Activated CD4-positive, alpha-beta memory T cell treated with anti-CD3 and anti-CD28 coated beads for 36 hours (primary cell): Measurements from ENCODE around the gene SSR1. TPM values are rescaled to one million over a fixed set of nuclear protein-coding genes. Genes with fewer than 3 reads are reported as not detected.

ENCODE experiments used
- CTCF ChIA-PET: fragments of 350-600 bp; sonication (Branson Sonifier 250); formaldehyde crosslinking; loops from one replicate; lab custom pipeline; 2021; ENCODE audit warnings: antibody characterized with exemption, inconsistent platforms; lab: Charles Lee
- POLR2A ChIA-PET: fragments of 350-600 bp; sonication (Branson Sonifier 250); formaldehyde crosslinking; loops from one replicate; lab custom pipeline; 2021; ENCODE audit warnings: antibody characterized with exemption; lab: Charles Lee
- DNase-seq: peaks from one replicate; pipeline ENCODE4 v3.0.0-alpha.2; 2020
- H3K27ac Mint-ChIP-seq: one replicate; pipeline ENCODE4 v1.8.0; 2021; ENCODE audit warnings: mixed read lengths
- H3K27me3 Mint-ChIP-seq: one replicate; pipeline ENCODE4 v1.8.0; 2021; ENCODE audit warnings: mixed read lengths
- H3K36me3 Mint-ChIP-seq: one replicate; pipeline ENCODE4 v1.8.0; 2021; ENCODE audit warnings: mixed read lengths
- H3K4me1 Mint-ChIP-seq: one replicate; pipeline ENCODE4 v1.8.0; 2021; ENCODE audit warnings: low read depth, mixed read lengths
- H3K4me3 Mint-ChIP-seq: one replicate; pipeline ENCODE4 v1.8.0; 2021; ENCODE audit warnings: mild to moderate bottlenecking, mixed read lengths
- H3K9me3 Mint-ChIP-seq: one replicate; pipeline ENCODE4 v1.8.0; 2021; ENCODE audit warnings: mixed read lengths
- intact Hi-C: fragments of 100-400 bp; cut with micrococcal nuclease; formaldehyde crosslinking; loops from one replicate; pipeline ENCODE4 v1.15.1; 2023
- total RNA-seq, 2 experiments: library from RNA; stranded (reverse); gene quantifications; one replicate each; pipeline ENCODE4 v1.2.3, GENCODE V29; 2021

SSR1 gene
- total RNA-seq, 2 experiments from 2014 or later, result 156 to 164 TPM

GRCh38 chr6:7232351-7232750 lies 80.6 kb downstream of the SSR1 start:
- peaks cover 8% of the 10 kb centered on the region for H3K4me1 Mint-ChIP-seq
- no peaks in the 10 kb centered on the region for H3K9me3 Mint-ChIP-seq
- POLR2A ChIA-PET, result no interaction called here
- peak overlapping the region; percentile 38 for H3K27ac Mint-ChIP-seq
- intact Hi-C loops, result no loop called here
- CTCF ChIA-PET, result interaction anchor here (4.3 kb wide), 1 partner anchor 11 kb away, joined by 20 read pairs; no protein-coding TSS in a partner anchor
- H3K36me3 Mint-ChIP-seq, result peaks cover 29% of the 10 kb centered on the region
- H3K27me3 Mint-ChIP-seq, result no peaks in the 10 kb centered on the region
- no peak overlapping the region for H3K4me3 Mint-ChIP-seq
- DNase-seq, result no peak

- peaks cover 3% of the 10 kb centered on the region for H3K4me1 Mint-ChIP-seq
- no peak for DNase-seq
- no peak overlapping the region for H3K27ac Mint-ChIP-seq
- H3K36me3 Mint-ChIP-seq, result peaks cover 35% of the 10 kb centered on the region
- no peaks in the 10 kb centered on the region for H3K27me3 Mint-ChIP-seq
- H3K4me3 Mint-ChIP-seq, result no peak overlapping the region
- POLR2A ChIA-PET, result no interaction called here
- no peaks in the 10 kb centered on the region for H3K9me3 Mint-ChIP-seq
- intact Hi-C loops, result no loop called here
- CTCF ChIA-PET, result interaction anchor here (4.3 kb wide), 1 partner anchor 12 kb away, joined by 20 read pairs; no protein-coding TSS in a partner anchor
Measured at GRCh38 chr6:7230956-7231713, 81.9 kb downstream of the SSR1 start.

GRCh38 chr6:7230327-7230691 lies 82.7 kb downstream of the SSR1 start:
- intact Hi-C loops, result no loop called here
- ChIA-PET CTCF (no interaction called here), POLR2A (no interaction called here)
- Mint-ChIP-seq H3K4me3 (no peak overlapping the region), H3K27me3 (no peaks in the 10 kb centered on the region), H3K4me1 (peaks cover 2% of the 10 kb centered on the region), H3K36me3 (peaks cover 35% of the 10 kb centered on the region), H3K27ac (no peak overlapping the region), H3K9me3 (no peaks in the 10 kb centered on the region)
- no peak for DNase-seq

- H3K9me3 Mint-ChIP-seq, result no peaks in the 10 kb centered on the region
- H3K27me3 Mint-ChIP-seq, result no peaks in the 10 kb centered on the region
- ChIA-PET POLR2A (no interaction called here), CTCF (no interaction called here)
- no peak for DNase-seq
- no peak overlapping the region for H3K4me3 Mint-ChIP-seq
- intact Hi-C loops, result no loop called here
- peaks cover 36% of the 10 kb centered on the region for H3K36me3 Mint-ChIP-seq
- H3K27ac Mint-ChIP-seq, result no peak overlapping the region
- peaks cover 2% of the 10 kb centered on the region for H3K4me1 Mint-ChIP-seq
Measured at GRCh38 chr6:7229376-7230326, 83.3 kb downstream of the SSR1 start.

GRCh38 chr6:7228662-7229375 lies 84.2 kb downstream of the SSR1 start:
- POLR2A ChIA-PET, result no interaction called here
- Mint-ChIP-seq H3K36me3 (peaks cover 36% of the 10 kb centered on the region), H3K4me3 (no peak overlapping the region), H3K4me1 (peaks cover 2% of the 10 kb centered on the region), H3K27ac (no peak overlapping the region), H3K27me3 (no peaks in the 10 kb centered on the region), H3K9me3 (no peaks in the 10 kb centered on the region)
- CTCF ChIA-PET, result no interaction called here
- intact Hi-C loops, result no loop called here
- DNase-seq, result no peak

- H3K4me3 Mint-ChIP-seq, result no peak overlapping the region
- H3K9me3 Mint-ChIP-seq, result no peaks in the 10 kb centered on the region
- intact Hi-C loops, result no loop called here
- H3K36me3 Mint-ChIP-seq, result peaks cover 33% of the 10 kb centered on the region
- POLR2A ChIA-PET, result no interaction called here
- no peaks in the 10 kb centered on the region for H3K27me3 Mint-ChIP-seq
- DNase-seq, result no peak
- H3K4me1 Mint-ChIP-seq, result no peaks in the 10 kb centered on the region
- no peak overlapping the region for H3K27ac Mint-ChIP-seq
- CTCF ChIA-PET, result interaction anchor here (2.1 kb wide), 1 partner anchor 14 kb away, joined by 11 read pairs; no protein-coding TSS in a partner anchor
Measured at GRCh38 chr6:7224731-7225130, 88.3 kb downstream of the SSR1 start.

GRCh38 chr6:7222197-7222596 lies 90.8 kb downstream of the SSR1 start:
- Mint-ChIP-seq H3K9me3 (no peaks in the 10 kb centered on the region), H3K27me3 (no peaks in the 10 kb centered on the region), H3K36me3 (peaks cover 25% of the 10 kb centered on the region), H3K27ac (no peak overlapping the region), H3K4me3 (no peak overlapping the region), H3K4me1 (no peaks in the 10 kb centered on the region)
- DNase-seq, result no peak
- POLR2A ChIA-PET, result no interaction called here
- intact Hi-C loops, result no loop called here
- CTCF ChIA-PET, result interaction anchor here (2.0 kb wide), 1 partner anchor 16 kb away, joined by 4 read pairs; no protein-coding TSS in a partner anchor

- Mint-ChIP-seq H3K9me3 (no peaks in the 10 kb centered on the region), H3K27me3 (no peaks in the 10 kb centered on the region), H3K4me1 (no peaks in the 10 kb centered on the region), H3K27ac (no peak overlapping the region), H3K4me3 (no peak overlapping the region), H3K36me3 (peaks cover 26% of the 10 kb centered on the region)
- POLR2A ChIA-PET, result no interaction called here
- intact Hi-C loops, result no loop called here
- CTCF ChIA-PET, result no interaction called here
- DNase-seq, result peak; percentile 19
Measured at GRCh38 chr6:7219310-7219709, 93.7 kb downstream of the SSR1 start.

- intact Hi-C loops, result no loop called here
- no peaks in the 10 kb centered on the region for H3K9me3 Mint-ChIP-seq
- H3K27me3 Mint-ChIP-seq, result no peaks in the 10 kb centered on the region
- no peak overlapping the region for H3K4me3 Mint-ChIP-seq
- no peaks in the 10 kb centered on the region for H3K4me1 Mint-ChIP-seq
- ChIA-PET POLR2A (no interaction called here), CTCF (no interaction called here)
- H3K27ac Mint-ChIP-seq, result no peak overlapping the region
- H3K36me3 Mint-ChIP-seq, result peaks cover 24% of the 10 kb centered on the region
- no peak for DNase-seq
Measured at GRCh38 chr6:7218406-7218988, 94.5 kb downstream of the SSR1 start.
